Measurements from ENCODE around the gene CFAP77. TPM values are rescaled to one million over a fixed set of nuclear protein-coding genes. Genes with fewer than 3 reads are reported as not detected.

CFAP77 gene
- total and polyA plus RNA-seq, 2 of the 13 experiments (the other 11 are each of a cell fraction or from before 2014, with no cell fraction given): not detected

- TF ChIP-seq ZNF263 (CRISPR knock-in tag; IDR thresholded peaks at IDR 0.05): no peak
- no peak for TF ChIP-seq TCF7 (IDR thresholded peaks at IDR 0.05; ENCODE audit: low read depth)
- no peak for TF ChIP-seq PBX3 (CRISPR knock-in tag; IDR thresholded peaks at IDR 0.05; ENCODE audit: borderline replicate concordance)
- no peak for TF ChIP-seq CREB3 (CRISPR knock-in tag; IDR thresholded peaks at IDR 0.05)
- no peak for TF ChIP-seq SRSF4 (IDR thresholded peaks at IDR 0.05; ENCODE audit: low read depth, low read length, poor library complexity, severe bottlenecking)
- TF ChIP-seq EZH2 (conservative IDR thresholded peaks at IDR 0.05; ENCODE audit: low read depth, low read length): no peak; the same call in 1 of the 2 replicates
- no peak for TF ChIP-seq CENPBD1 (CRISPR knock-in tag; IDR thresholded peaks at IDR 0.05; ENCODE audit: borderline replicate concordance, low read depth)
- no peak for TF ChIP-seq ZNF768 (CRISPR knock-in tag; IDR thresholded peaks at IDR 0.05)
- TF ChIP-seq CCAR2 (optimal IDR thresholded peaks at IDR 0.05; ENCODE audit: low read depth, low read length): no peak
- no peak for TF ChIP-seq SAFB2 (CRISPR knock-in tag; IDR thresholded peaks at IDR 0.05; ENCODE audit: borderline replicate concordance, low read depth)
- TF ChIP-seq DMAP1 (CRISPR knock-in tag; IDR thresholded peaks at IDR 0.05): no peak
- no peak for TF ChIP-seq ZNF563 (CRISPR knock-in tag; IDR thresholded peaks at IDR 0.05)
- no peak for TF ChIP-seq ZNF780A (CRISPR knock-in tag; IDR thresholded peaks at IDR 0.05)
- no peak for TF ChIP-seq TP53 (CRISPR knock-in tag; conservative IDR thresholded peaks at IDR 0.05)
Measured at GRCh38 chr9:132585954-132586829, 176.2 kb downstream of the CFAP77 start (continued).
